K562 (cell line): Measurements from ENCODE around the gene NEUROD4. TPM values are rescaled to one million over a fixed set of nuclear protein-coding genes. Genes with fewer than 3 reads are reported as not detected.

Experiments used
- ATAC-seq: fragments of 200-7000 bp; cut with Tn5 transposase; 3 replicates; pipeline ENCODE4 v1.9.1; 2020; ENCODE audit warnings: moderate library complexity
- BruUV-seq: library from RNA; stranded (reverse); fragments of 400-500 nt; replicated peaks from 2 replicates; lab custom pipeline; 2021; lab: Mats Ljungman, UMichigan
- CTCF ChIA-PET: fragments of 300-600 bp; formaldehyde crosslinking; extraction: SDS; loops from one replicate; lab custom pipeline; 2021; ENCODE audit warnings: low intra/inter-chr PET ratio; lab: Yijun Ruan, JAX
- POLR2A ChIA-PET: fragments of 300-600, 350-650 bp; sonication (Branson Sonifier 250); formaldehyde crosslinking; extraction: SDS; loops from one replicate; lab custom pipeline; 2021; ENCODE audit warnings: antibody characterized with exemption, inconsistent platforms; lab: Yijun Ruan, JAX
- DNase-seq, 4 experiments: peaks; one replicate each; pipeline versions ENCODE4 v3.0.0 to v3.0.0-alpha.2; 2011 to 2018; ENCODE audit warnings: low spot score in 3 of 4, mixed read lengths in 3 of 4; ENCODE audit errors: extremely low read depth in 1 of 4
- FAIRE-seq: peaks from 2 replicates; lab custom pipeline; 2011; peaks lifted over from hg19 to GRCh38; lab: Jason Lieb, UNC
- H2AFZ ChIP-seq: 2 replicates; pipeline ENCODE4 v1.6.0; 2011; ENCODE audit warnings: low read depth, low read length, control low read depth, inconsistent platforms
- H3K27ac ChIP-seq: fragments of 200-600 bp; 3 replicates; pipeline ENCODE4 v1.8.0; 2011; ENCODE audit warnings: low read depth, mild to moderate bottlenecking, control low read depth, inconsistent platforms, low read length, moderate library complexity, mixed read lengths; ENCODE audit errors: extremely low read depth
- H3K27me3 ChIP-seq, 2 experiments: fragments of 300-600 bp in 1 of 2; 2 replicates in 1 of 2; 3 replicates in 1 of 2; pipeline versions ENCODE4 v1.6.0 to v1.8.0; 2011; ENCODE audit warnings: inconsistent platforms in 2 of 2, low read length in 2 of 2, mild to moderate bottlenecking in 1 of 2, mixed read lengths in 1 of 2, moderate library complexity in 1 of 2; ENCODE audit not compliant: control insufficient read depth in 2 of 2, insufficient read depth in 2 of 2
- H3K36me3 ChIP-seq: fragments of 300-600 bp; 3 replicates; pipeline ENCODE4 v1.8.0; 2011; ENCODE audit warnings: mild to moderate bottlenecking, low read length, inconsistent platforms; ENCODE audit not compliant: control insufficient read depth, insufficient read depth
- H3K4me1 ChIP-seq, 2 experiments: fragments of 200-600 bp in 1 of 2; replicated peaks in 1 of 2; 2 replicates in 1 of 2; 3 replicates in 1 of 2; pipeline versions ENCODE4 v1.5.1 to v1.8.0; 2011; ENCODE audit warnings: inconsistent platforms in 2 of 2, low read length in 2 of 2, mild to moderate bottlenecking in 1 of 2, mixed read lengths in 1 of 2, moderate library complexity in 1 of 2; ENCODE audit not compliant: control insufficient read depth in 2 of 2, insufficient read depth in 2 of 2
- H3K4me2 ChIP-seq: 2 replicates; pipeline ENCODE4 v1.6.1; 2011; ENCODE audit warnings: low read length, control low read depth, inconsistent platforms, mixed read lengths; ENCODE audit not compliant: insufficient read depth
- H3K4me3 ChIP-seq: fragments of 200-600 bp; sonication (generic), shearing (Covaris generic); 2 replicates; pipeline ENCODE4 v1.5.1; 2016; ENCODE audit warnings: control low read depth, inconsistent platforms
- H3K79me2 ChIP-seq: fragments of 200-600 bp; 3 replicates; pipeline ENCODE4 v1.8.0; 2011; ENCODE audit warnings: low read length, inconsistent platforms; ENCODE audit not compliant: control insufficient read depth, insufficient read depth
- H3K9ac ChIP-seq, 2 experiments: 2 replicates each; pipeline versions ENCODE4 v1.6.0 to v1.6.1; 2011; ENCODE audit warnings: low read depth in 2 of 2, low read length in 2 of 2, control low read depth in 1 of 2, inconsistent platforms in 1 of 2, mild to moderate bottlenecking in 1 of 2, mixed read lengths in 1 of 2; ENCODE audit not compliant: insufficient read depth in 1 of 2
- H3K9me1 ChIP-seq: one replicate; pipeline ENCODE4 v1.6.0; 2011; ENCODE audit warnings: inconsistent platforms, mild to moderate bottlenecking, low read length, moderate library complexity; ENCODE audit not compliant: control insufficient read depth, insufficient read depth
- H3K9me3 ChIP-seq: replicated peaks from 2 replicates; pipeline ENCODE4 v1.5.1; 2011; ENCODE audit warnings: low read depth, low read length, inconsistent platforms; ENCODE audit not compliant: control insufficient read depth, insufficient read depth
- H4K20me1 ChIP-seq: replicated peaks from 2 replicates; pipeline ENCODE4 v1.6.1; 2011; ENCODE audit warnings: low read length, inconsistent platforms, mixed read lengths; ENCODE audit not compliant: control insufficient read depth, insufficient read depth
- ASH1L ChIP-seq: fragments of 450-650 bp; IDR thresholded peaks from 2 replicates; pipeline ENCODE4 v1.6.1; 2018; ENCODE audit warnings: borderline replicate concordance, mild to moderate bottlenecking, low read depth; ENCODE audit not compliant: partially characterized antibody
- CREB1 ChIP-seq, 2 experiments: sonication (generic) in 1 of 2; formaldehyde crosslinking in 1 of 2; IDR thresholded peaks; 2 replicates each; pipeline versions ENCODE4 v1.6.1 to v1.8.0; 2012 to 2022; ENCODE audit warnings: inconsistent platforms in 1 of 2, mild to moderate bottlenecking in 1 of 2, missing genetic modification reagents in 1 of 2, moderate library complexity in 1 of 2
- HINFP ChIP-seq: fragments of 450-650 bp; conservative IDR thresholded peaks from 2 replicates; pipeline ENCODE4 v1.6.1; 2016; ENCODE audit warnings: missing genetic modification characterization, low read depth, mild to moderate bottlenecking, control low read depth, missing compliant biosample characterization
- NFIX ChIP-seq: fragments of 250-450 bp; sonication (Bioruptor Pico); IDR thresholded peaks from 2 replicates; pipeline ENCODE4 v1.4.0; 2020; ENCODE audit warnings: low read depth, mild to moderate bottlenecking, moderate library complexity
- NR2F6 ChIP-seq: fragments of 450-650 bp; formaldehyde crosslinking; IDR thresholded peaks from 2 replicates; pipeline ENCODE4 v1.4.0; 2020; ENCODE audit warnings: mild to moderate bottlenecking
- SAP30 ChIP-seq: fragments of 200-600 bp; sonication (generic); IDR thresholded peaks from 2 replicates; pipeline ENCODE4 v1.6.1; 2012; ENCODE audit warnings: borderline replicate concordance, low read depth, mild to moderate bottlenecking, moderate library complexity, low read length, control low read depth, inconsistent platforms; ENCODE audit not compliant: insufficient read depth, poor library complexity, severe bottlenecking
- ZNF583 ChIP-seq: fragments of 250-450 bp; sonication (Bioruptor Pico); IDR thresholded peaks from 2 replicates; pipeline ENCODE4 v1.4.0; 2020
- ZNF589 ChIP-seq: fragments of 200-800 bp; sonication (Bioruptor generic); IDR thresholded peaks from 2 replicates; pipeline ENCODE4 v1.6.1; 2016; ENCODE audit warnings: low read depth, missing genetic modification characterization, missing compliant biosample characterization
- ZNF785 ChIP-seq: fragments of 250-450 bp; sonication (Bioruptor Pico); IDR thresholded peaks from 2 replicates; pipeline ENCODE4 v1.4.0; 2020; ENCODE audit warnings: mild to moderate bottlenecking
- ZSCAN32 ChIP-seq: fragments of 450-650 bp; formaldehyde crosslinking; IDR thresholded peaks from 2 replicates; pipeline ENCODE4 v1.4.0; 2020; ENCODE audit warnings: mild to moderate bottlenecking, moderate library complexity
- WGBS: fragments of 100-300 bp; shearing (Covaris generic); methylation state at CpG from one replicate; pipeline ENCODE4 v1.1.6; 2016; ENCODE audit warnings: low coverage, mixed read lengths; ENCODE audit not compliant: insufficient coverage; ENCODE audit errors: missing lambda C conversion rate; 5-methylcytosine and 5-hydroxymethylcytosine counted together
- in situ Hi-C: fragments of 300-500 bp; cut with MboI; formaldehyde crosslinking; loops from 4 replicates; pipeline ENCODE4 v1.15.0; 2018; ENCODE audit warnings: inconsistent platforms, mixed read lengths
- intact Hi-C: fragments of 100-400 bp; cut with micrococcal nuclease; formaldehyde crosslinking; loops from 2 replicates; pipeline ENCODE4 v1.14.2; 2022
- polyA plus RNA-seq, 8 experiments: library from polyadenylated mRNA; depleted of rRNA in 4 of 8; stranded (reverse) in 5 of 8; unstranded in 3 of 8; fragments of >200 nt; fragmentation: Nextera tagmentation in 2 of 8; fragmentation: Illumina TruSeq in 1 of 8; extraction: Ambion mirVana in 2 of 8; extraction: Trizol in 1 of 8; gene quantifications; 2 replicates each; pipeline versions ENCODE4 v1.2.1 to v1.2.3, GENCODE V29; 2011 to 2014; ENCODE audit warnings: inconsistent platforms in 1 of 8, missing spikeins in 1 of 8
- total RNA-seq, 7 experiments: library from RNA; depleted of rRNA in 6 of 7; stranded (reverse); fragments of >200 nt in 6 of 7; fragmentation: Illumina TruSeq in 2 of 7; extraction: Trizol in 2 of 7; gene quantifications; 2 replicates each; pipeline versions ENCODE4 v1.2.1 to v1.2.3, GENCODE V29; 2011 to 2021; ENCODE audit warnings: low replicate concordance in 1 of 7
- TF ChIP-seq, protein P1 (sequence below), 2 experiments: fragments of 450-650 bp in 1 of 2; sonication (generic) in 1 of 2; formaldehyde crosslinking in 1 of 2; IDR thresholded peaks; 2 replicates each; pipeline versions ENCODE4 v1.7.1 to v1.9.0; 2016 to 2022; ENCODE audit warnings: inconsistent platforms in 1 of 2, mild to moderate bottlenecking in 1 of 2, missing genetic modification reagents in 1 of 2

The NEUROD4 gene
- total and polyA plus RNA-seq, 9 of the 15 experiments (the other 6 are each of a cell fraction or from before 2014, with no cell fraction given) = not detected

- Histone ChIP-seq H3K36me3 (no peaks in the 10 kb centered on the region), H3K27ac (no peak overlapping the region), H3K27me3 (0 out of 5 replicates have a peak, but pooled peaks cover 0 to 5% of the 10 kb centered on the region in 2 experiments), H3K4me2 (no peak overlapping the region), H3K4me1 (peaks cover 0 to 5% of the 10 kb centered on the region in 2 experiments; a peak in 2 of 5 replicates), H3K9me3 (no peaks in the 10 kb centered on the region), H3K9me1 (no peaks in the 10 kb centered on the region), H3K79me2 (no peaks in the 10 kb centered on the region), H2AFZ (no peak overlapping the region), H3K9ac (no peak overlapping the region), H4K20me1 (no peaks in the 10 kb centered on the region), H3K4me3 (no peak overlapping the region)
- ChIA-PET CTCF (no interaction called here), POLR2A (no interaction called here)
- BruUV-seq = no TSS peak
- intact Hi-C loops = no loop called here
- in situ Hi-C loops = loop anchor here (10.0 kb wide), 1 partner anchor 321 kb away; no protein-coding TSS in a partner anchor
- DNase-seq (no peak), ATAC-seq (no peak), FAIRE-seq (no peak)
- WGBS = 10% methylated on average over 4 of the region's 4 CpGs
- TF ChIP-seq NFIX (CRISPR knock-in tag) (no peak), SAP30 (no peak), ZNF589 (CRISPR knock-in tag) (no peak), NR2F6 (CRISPR knock-in tag) (no peak), ZSCAN32 (no peak), HINFP (tag) (no peak), CREB1 (IDR thresholded peaks at IDR 0.05) (no peak), CREB1 (CRISPR knock-in tag; IDR thresholded peaks at IDR 0.05) (no peak), ZNF583 (no peak), ASH1L (no peak), ZNF785 (no peak)
- TF ChIP-seq, protein P1, sequence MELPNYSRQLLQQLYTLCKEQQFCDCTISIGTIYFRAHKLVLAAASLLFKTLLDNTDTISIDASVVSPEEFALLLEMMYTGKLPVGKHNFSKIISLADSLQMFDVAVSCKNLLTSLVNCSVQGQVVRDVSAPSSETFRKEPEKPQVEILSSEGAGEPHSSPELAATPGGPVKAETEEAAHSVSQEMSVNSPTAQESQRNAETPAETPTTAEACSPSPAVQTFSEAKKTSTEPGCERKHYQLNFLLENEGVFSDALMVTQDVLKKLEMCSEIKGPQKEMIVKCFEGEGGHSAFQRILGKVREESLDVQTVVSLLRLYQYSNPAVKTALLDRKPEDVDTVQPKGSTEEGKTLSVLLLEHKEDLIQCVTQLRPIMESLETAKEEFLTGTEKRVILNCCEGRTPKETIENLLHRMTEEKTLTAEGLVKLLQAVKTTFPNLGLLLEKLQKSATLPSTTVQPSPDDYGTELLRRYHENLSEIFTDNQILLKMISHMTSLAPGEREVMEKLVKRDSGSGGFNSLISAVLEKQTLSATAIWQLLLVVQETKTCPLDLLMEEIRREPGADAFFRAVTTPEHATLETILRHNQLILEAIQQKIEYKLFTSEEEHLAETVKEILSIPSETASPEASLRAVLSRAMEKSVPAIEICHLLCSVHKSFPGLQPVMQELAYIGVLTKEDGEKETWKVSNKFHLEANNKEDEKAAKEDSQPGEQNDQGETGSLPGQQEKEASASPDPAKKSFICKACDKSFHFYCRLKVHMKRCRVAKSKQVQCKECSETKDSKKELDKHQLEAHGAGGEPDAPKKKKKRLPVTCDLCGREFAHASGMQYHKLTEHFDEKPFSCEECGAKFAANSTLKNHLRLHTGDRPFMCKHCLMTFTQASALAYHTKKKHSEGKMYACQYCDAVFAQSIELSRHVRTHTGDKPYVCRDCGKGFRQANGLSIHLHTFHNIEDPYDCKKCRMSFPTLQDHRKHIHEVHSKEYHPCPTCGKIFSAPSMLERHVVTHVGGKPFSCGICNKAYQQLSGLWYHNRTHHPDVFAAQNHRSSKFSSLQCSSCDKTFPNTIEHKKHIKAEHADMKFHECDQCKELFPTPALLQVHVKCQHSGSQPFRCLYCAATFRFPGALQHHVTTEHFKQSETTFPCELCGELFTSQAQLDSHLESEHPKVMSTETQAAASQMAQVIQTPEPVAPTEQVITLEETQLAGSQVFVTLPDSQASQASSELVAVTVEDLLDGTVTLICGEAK (IDR thresholded peaks at IDR 0.05) = no peak
- TF ChIP-seq, protein P1 (CRISPR knock-in tag; IDR thresholded peaks at IDR 0.05) = no peak
These were observed 45.8 kb downstream of the NEUROD4 start for GRCh38 chr12:55065535-55065934.
